ENCODE results near the gene MCU.

GRCh38 chr10:72661431-72661830 is 30.5 kb upstream of the MCU start:
- TF ChIP-seq POLR2A (IDR thresholded peaks at IDR 0.05; ENCODE audit: low read depth, low read length) (no peak), POLR2AphosphoS5 (IDR thresholded peaks at IDR 0.05; ENCODE audit: low read depth, low read length) (no peak), TAF1 (IDR thresholded peaks at IDR 0.05; ENCODE audit: borderline replicate concordance, low read depth, low read length) (no peak)

Data from GM12892 (cell line).